ENCODE measurements around the gene KCNH1.

KCNH1 gene

GRCh38 chr1:210727709-210728108 is 406.2 kb downstream of the KCNH1 start:
- no peak overlapping the region for H3K4me3 ChIP-seq (ENCODE audit: low read depth, low read length)
- TF ChIP-seq CTCF (IDR thresholded peaks at IDR 0.05; ENCODE audit: control insufficient read depth, extremely low read depth, insufficient read depth): no peak
- no peak for DNase-seq (ENCODE audit: low read depth)

- no peak for DNase-seq (ENCODE audit: low read depth)
- TF ChIP-seq CTCF (IDR thresholded peaks at IDR 0.05; ENCODE audit: control insufficient read depth, extremely low read depth, insufficient read depth): no peak
- no peak overlapping the region for H3K4me3 ChIP-seq (ENCODE audit: low read depth, low read length)
Observed at GRCh38 chr1:210726621-210727020, 407.3 kb downstream of the KCNH1 start.

- TF ChIP-seq CTCF (IDR thresholded peaks at IDR 0.05; ENCODE audit: control insufficient read depth, extremely low read depth, insufficient read depth): no peak
- no peak overlapping the region for H3K4me3 ChIP-seq (ENCODE audit: low read depth, low read length)
- no peak for DNase-seq (ENCODE audit: low read depth)
Observed at GRCh38 chr1:210724768-210725167, 409.2 kb downstream of the KCNH1 start.

GRCh38 chr1:210723646-210724045 is 410.3 kb downstream of the KCNH1 start:
- no peak for DNase-seq (ENCODE audit: low read depth)
- no peak overlapping the region for H3K4me3 ChIP-seq (ENCODE audit: low read depth, low read length)
- TF ChIP-seq CTCF (IDR thresholded peaks at IDR 0.05; ENCODE audit: control insufficient read depth, extremely low read depth, insufficient read depth): no peak

- no peak for TF ChIP-seq CTCF (IDR thresholded peaks at IDR 0.05; ENCODE audit: control insufficient read depth, extremely low read depth, insufficient read depth)
- no peak for DNase-seq (ENCODE audit: low read depth)
- H3K4me3 ChIP-seq (ENCODE audit: low read depth, low read length): no peak overlapping the region
Observed at GRCh38 chr1:210722410-210723081, 411.4 kb downstream of the KCNH1 start.

GRCh38 chr1:210715072-210715471 is 418.9 kb downstream of the KCNH1 start:
- no peak for TF ChIP-seq CTCF (IDR thresholded peaks at IDR 0.05; ENCODE audit: control insufficient read depth, extremely low read depth, insufficient read depth)
- no peak for DNase-seq (ENCODE audit: low read depth)
- no peak overlapping the region for H3K4me3 ChIP-seq (ENCODE audit: low read depth, low read length)

Measured in LNCaP clone FGC (cell line).